Endodermal cell (in vitro differentiated cells): ENCODE results near the gene MUC21. TPM values are rescaled to one million over a fixed set of nuclear protein-coding genes. Genes with fewer than 3 reads are reported as not detected.
"Not testable (repeated sequence)": the region's sequence is repeated elsewhere in the genome, so short reads cannot be mapped to it uniquely, and the experiment has no call there.

ENCODE experiments used
- DNase-seq: peaks from one replicate; pipeline ENCODE4 v3.0.0-alpha.2; 2017
- H3K27ac ChIP-seq: 2 replicates; pipeline ENCODE4 v1.5.1; 2013; ENCODE audit warnings: mild to moderate bottlenecking, low read depth, low read length, moderate library complexity
- H3K27me3 ChIP-seq: 2 replicates; pipeline ENCODE4 v1.6.1; 2013; ENCODE audit warnings: mild to moderate bottlenecking, low read length, moderate library complexity; ENCODE audit not compliant: insufficient read depth, control insufficient read depth, poor library complexity, severe bottlenecking
- H3K36me3 ChIP-seq: 2 replicates; pipeline ENCODE4 v1.7.0; 2013; ENCODE audit warnings: mild to moderate bottlenecking, low read length, moderate library complexity; ENCODE audit not compliant: control insufficient read depth, insufficient read depth
- H3K4me1 ChIP-seq: one replicate; pipeline ENCODE4 v1.7.0; 2013; ENCODE audit warnings: low read length; ENCODE audit not compliant: control insufficient read depth, insufficient read depth
- H3K4me3 ChIP-seq: 2 replicates; pipeline ENCODE4 v1.5.1; 2013; ENCODE audit warnings: mild to moderate bottlenecking, low read length, moderate library complexity
- H3K9ac ChIP-seq: 2 replicates; pipeline ENCODE4 v1.6.1; 2013; ENCODE audit warnings: mild to moderate bottlenecking, low read length, moderate library complexity; ENCODE audit not compliant: poor library complexity, severe bottlenecking; ENCODE audit errors: extremely low read depth
- H3K9me3 ChIP-seq: 2 replicates; pipeline ENCODE4 v1.6.1; 2013; ENCODE audit warnings: mild to moderate bottlenecking, low read length, moderate library complexity; ENCODE audit not compliant: control insufficient read depth
- H3K27ac Mint-ChIP-seq: 2 replicates; pipeline ENCODE4 v1.8.0; 2020; ENCODE audit warnings: mixed read lengths
- H3K27me3 Mint-ChIP-seq: 2 replicates; pipeline ENCODE4 v1.8.0; 2021; ENCODE audit warnings: mild to moderate bottlenecking, mixed read lengths; ENCODE audit not compliant: insufficient read depth
- H3K36me3 Mint-ChIP-seq: 2 replicates; pipeline ENCODE4 v1.8.0; 2020; ENCODE audit warnings: low read depth, mixed read lengths
- H3K4me1 Mint-ChIP-seq: 2 replicates; pipeline ENCODE4 v1.8.0; 2020; ENCODE audit warnings: mixed read lengths
- H3K4me3 Mint-ChIP-seq: 2 replicates; pipeline ENCODE4 v1.8.0; 2020; ENCODE audit warnings: mild to moderate bottlenecking, moderate library complexity, mixed read lengths
- H3K9me3 Mint-ChIP-seq: 2 replicates; pipeline ENCODE4 v1.8.0; 2020; ENCODE audit warnings: mild to moderate bottlenecking, mixed read lengths
- WGBS, 2 experiments: methylation state at CpG; one replicate each; pipeline versions ENCODE4 v1.1.5 to v1.1.7; 2013; ENCODE audit warnings: missing lambda C conversion rate in 2 of 2, mixed read lengths in 1 of 2; ENCODE audit not compliant: insufficient coverage in 1 of 2, insufficient read length in 1 of 2; 5-methylcytosine and 5-hydroxymethylcytosine counted together
- total RNA-seq, 2 donors: library from RNA; stranded (reverse); fragmentation: NEBNext Ultra II Directional in 1 of 2; extraction: Animal tissue kit (Norgen Biotek cat#: 25700) in 1 of 2; gene quantifications; 2 replicates in 1 of 2; 3 replicates in 1 of 2; pipeline ENCODE4 v1.2.1, GENCODE V29; 2021
- TF ChIP-seq, protein P1 (sequence below): fragments of 200-600 bp; sonication (generic); conservative IDR thresholded peaks from 2 replicates; pipeline ENCODE4 v1.5.0; 2021; ENCODE audit warnings: antibody characterized with exemption, mild to moderate bottlenecking

The MUC21 gene
- total RNA-seq, 2 donors from 2014 or later = not detected

DNA sequence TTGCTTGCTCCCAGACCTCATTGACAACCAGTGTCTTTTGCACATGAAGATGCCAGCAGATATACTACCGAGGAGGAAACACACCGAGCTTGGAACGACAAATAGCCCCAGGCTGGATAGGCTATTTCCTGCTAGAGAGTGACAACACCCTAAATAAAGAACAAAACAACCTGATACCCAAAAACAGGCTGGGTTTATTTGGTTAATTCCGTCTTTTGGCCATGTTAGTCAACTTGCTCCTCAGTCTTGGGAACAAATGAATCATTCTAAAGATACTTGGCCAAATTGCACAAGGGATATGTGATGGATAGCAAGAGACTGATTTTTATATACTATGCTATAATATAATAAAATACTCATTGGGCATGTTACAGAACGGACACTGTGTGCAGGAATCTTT, 15.3 kb downstream of the MUC21 start:
- no peaks in the 10 kb centered on the region for H3K4me1 ChIP-seq
- no peak overlapping the region for H3K4me3 Mint-ChIP-seq
- H3K4me1 Mint-ChIP-seq = no peaks in the 10 kb centered on the region
- no peak overlapping the region for H3K4me3 ChIP-seq
- DNase-seq = no peak
- H3K27ac Mint-ChIP-seq = no peak overlapping the region
- H3K36me3 Mint-ChIP-seq = no peaks in the 10 kb centered on the region
- WGBS, 2 experiments = 88 to 100% methylated on average over 1 to 5 of the region's 5 CpGs
- H3K27me3 ChIP-seq = no peaks in the 10 kb centered on the region
- no peak overlapping the region for H3K9ac ChIP-seq
- TF ChIP-seq, protein P1, sequence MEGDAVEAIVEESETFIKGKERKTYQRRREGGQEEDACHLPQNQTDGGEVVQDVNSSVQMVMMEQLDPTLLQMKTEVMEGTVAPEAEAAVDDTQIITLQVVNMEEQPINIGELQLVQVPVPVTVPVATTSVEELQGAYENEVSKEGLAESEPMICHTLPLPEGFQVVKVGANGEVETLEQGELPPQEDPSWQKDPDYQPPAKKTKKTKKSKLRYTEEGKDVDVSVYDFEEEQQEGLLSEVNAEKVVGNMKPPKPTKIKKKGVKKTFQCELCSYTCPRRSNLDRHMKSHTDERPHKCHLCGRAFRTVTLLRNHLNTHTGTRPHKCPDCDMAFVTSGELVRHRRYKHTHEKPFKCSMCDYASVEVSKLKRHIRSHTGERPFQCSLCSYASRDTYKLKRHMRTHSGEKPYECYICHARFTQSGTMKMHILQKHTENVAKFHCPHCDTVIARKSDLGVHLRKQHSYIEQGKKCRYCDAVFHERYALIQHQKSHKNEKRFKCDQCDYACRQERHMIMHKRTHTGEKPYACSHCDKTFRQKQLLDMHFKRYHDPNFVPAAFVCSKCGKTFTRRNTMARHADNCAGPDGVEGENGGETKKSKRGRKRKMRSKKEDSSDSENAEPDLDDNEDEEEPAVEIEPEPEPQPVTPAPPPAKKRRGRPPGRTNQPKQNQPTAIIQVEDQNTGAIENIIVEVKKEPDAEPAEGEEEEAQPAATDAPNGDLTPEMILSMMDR = no peak
- peaks cover 1% of the 10 kb centered on the region for H3K27me3 Mint-ChIP-seq
- peaks cover 6% of the 10 kb centered on the region for H3K9me3 ChIP-seq
- no peaks in the 10 kb centered on the region for H3K36me3 ChIP-seq
- H3K27ac ChIP-seq = no peak overlapping the region
- peaks cover 21% of the 10 kb centered on the region for H3K9me3 Mint-ChIP-seq

DNA sequence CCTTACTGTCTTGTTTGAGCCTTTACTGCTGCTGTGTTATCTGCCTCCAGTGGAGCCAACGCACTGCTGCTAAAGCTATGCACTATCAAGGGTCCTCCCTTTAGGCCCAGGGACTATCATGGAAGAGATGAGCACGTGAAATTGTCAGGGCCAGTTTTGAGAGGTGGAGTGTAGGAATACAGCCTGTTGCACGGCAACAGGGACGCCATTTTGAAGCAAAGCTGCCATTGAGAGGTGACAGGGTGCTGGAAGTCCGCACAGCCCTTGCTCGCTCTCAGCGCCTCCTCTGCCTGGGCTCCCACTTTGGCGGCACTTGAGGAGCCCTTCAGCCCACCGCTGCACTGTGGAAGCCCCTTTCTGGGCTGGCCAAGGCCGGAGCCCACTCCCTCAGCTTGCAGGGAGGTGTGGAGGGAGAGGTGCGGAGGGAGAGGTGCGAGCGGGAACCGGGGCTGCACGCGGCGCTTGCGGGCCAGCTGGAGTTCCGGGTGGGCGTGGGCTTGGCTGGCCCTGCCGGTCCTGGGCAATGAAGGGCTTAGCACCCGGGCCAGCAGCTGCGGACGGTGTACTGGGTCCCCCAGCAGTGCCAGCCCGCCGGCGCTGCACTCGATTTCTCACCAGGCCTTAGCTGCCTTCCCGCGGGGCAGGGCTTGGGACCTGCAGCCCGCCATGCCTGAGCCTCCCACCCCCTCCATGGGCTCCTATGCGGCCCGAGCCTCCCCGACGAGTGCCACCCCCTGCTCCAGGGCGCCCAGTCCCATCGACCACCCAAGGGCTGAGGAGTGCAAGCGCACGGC, 16.7 kb downstream of the MUC21 start:
- not testable (repeated sequence) for H3K27me3 ChIP-seq, H3K27me3 Mint-ChIP-seq, H3K9me3 ChIP-seq, H3K27ac ChIP-seq, H3K9me3 Mint-ChIP-seq, H3K36me3 ChIP-seq, H3K4me3 Mint-ChIP-seq, H3K9ac ChIP-seq, H3K36me3 Mint-ChIP-seq, H3K4me1 Mint-ChIP-seq, H3K27ac Mint-ChIP-seq, H3K4me3 ChIP-seq, DNase-seq, H3K4me1 ChIP-seq
- WGBS, 2 experiments = 94 to 95% methylated on average over 7 to 33 of the region's 39 CpGs

DNA sequence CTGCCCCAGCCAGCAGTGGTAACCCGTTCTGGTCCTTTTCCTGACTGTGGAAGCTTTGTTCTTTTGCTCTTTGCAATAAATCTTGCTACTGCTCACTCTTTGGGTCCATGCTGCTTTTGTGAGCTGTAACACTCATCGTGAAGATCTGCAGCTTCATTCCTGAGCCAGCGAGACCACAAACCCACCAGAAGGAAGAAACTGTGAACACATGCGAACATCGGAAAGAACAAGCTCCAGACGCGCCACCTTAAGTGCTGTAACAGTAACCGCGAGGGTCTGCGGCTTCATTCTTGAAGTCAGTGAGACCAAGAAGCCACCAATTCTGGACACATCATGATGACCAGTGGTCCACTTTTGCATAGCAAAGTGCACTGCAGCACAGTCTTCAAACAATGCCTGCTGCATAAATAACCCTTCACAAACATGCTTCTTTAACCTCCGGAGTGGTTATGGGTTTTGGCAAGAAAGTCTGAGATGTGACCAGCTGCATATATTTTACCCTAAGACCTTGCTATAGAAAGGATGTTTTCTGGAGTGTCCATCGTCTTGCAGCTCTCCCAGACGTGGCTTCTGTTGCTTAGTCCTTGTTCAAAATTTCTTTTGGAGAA, 17.9 kb downstream of the MUC21 start:
- 95% methylated on average over 13 of the region's 13 CpGs for WGBS, 2 experiments
- Mint-ChIP-seq H3K4me1 (peaks cover 2% of the 10 kb centered on the region), H3K4me3 (no peak overlapping the region), H3K27ac (no peak overlapping the region), H3K9me3 (peaks cover 7% of the 10 kb centered on the region), H3K36me3 (no peaks in the 10 kb centered on the region), H3K27me3 (peaks cover 1% of the 10 kb centered on the region)
- H3K4me3 ChIP-seq = no peak overlapping the region
- DNase-seq = no peak
- H3K9ac ChIP-seq = no peak overlapping the region
- no peaks in the 10 kb centered on the region for H3K36me3 ChIP-seq
- no peaks in the 10 kb centered on the region for H3K9me3 ChIP-seq
- no peaks in the 10 kb centered on the region for H3K27me3 ChIP-seq
- H3K4me1 ChIP-seq = no peaks in the 10 kb centered on the region
- TF ChIP-seq, protein P1 = no peak
- H3K27ac ChIP-seq = no peak overlapping the region
